ENCODE data around the gene STOX2.
"Not testable (repeated sequence)": the region's sequence is repeated elsewhere in the genome, so short reads cannot be mapped to it uniquely, and the experiment has no call there.

The STOX2 gene

GRCh38 chr4:184022679-184023383 lies 117.7 kb downstream of the STOX2 start:
- DNase-seq (ENCODE audit: low read depth) = no peak

GRCh38 chr4:184024637-184025036 lies 119.5 kb downstream of the STOX2 start:
- DNase-seq (ENCODE audit: low read depth) = no peak

GRCh38 chr4:184028561-184029374 lies 123.7 kb downstream of the STOX2 start:
- no peak for DNase-seq (ENCODE audit: low read depth)

- DNase-seq (ENCODE audit: low read depth) = no peak
Observed at GRCh38 chr4:184030036-184030435, 124.9 kb downstream of the STOX2 start.

GRCh38 chr4:184030764-184031163 lies 125.7 kb downstream of the STOX2 start:
- DNase-seq (ENCODE audit: low read depth) = no peak

GRCh38 chr4:184032091-184032490 lies 127.0 kb downstream of the STOX2 start:
- no peak for DNase-seq (ENCODE audit: low read depth)

- DNase-seq (ENCODE audit: low read depth) = no peak
Observed at GRCh38 chr4:184039963-184040383, 134.9 kb downstream of the STOX2 start.

- no peak for DNase-seq (ENCODE audit: low read depth)
Observed at GRCh38 chr4:184041156-184041555, 136.0 kb downstream of the STOX2 start.

GRCh38 chr4:184046148-184046547 lies 141.0 kb downstream of the STOX2 start:
- no peak for DNase-seq (ENCODE audit: low read depth)

- DNase-seq (ENCODE audit: low read depth) = not testable (repeated sequence)
Observed at GRCh38 chr4:184051262-184051661, 146.2 kb downstream of the STOX2 start.

- no peak for DNase-seq (ENCODE audit: low read depth)
Observed at GRCh38 chr4:184052616-184053015, 147.5 kb downstream of the STOX2 start.

GRCh38 chr4:184053434-184053833 lies 148.3 kb downstream of the STOX2 start:
- DNase-seq (ENCODE audit: low read depth) = no peak

GRCh38 chr4:184056877-184057276 lies 151.8 kb downstream of the STOX2 start:
- no peak for DNase-seq (ENCODE audit: low read depth)

GRCh38 chr4:184058026-184058425 lies 152.9 kb downstream of the STOX2 start:
- DNase-seq (ENCODE audit: low read depth) = no peak

- DNase-seq (ENCODE audit: low read depth) = no peak
Observed at GRCh38 chr4:184059099-184059498, 154.0 kb downstream of the STOX2 start.

GRCh38 chr4:184061582-184061981 lies 156.5 kb downstream of the STOX2 start:
- no peak for DNase-seq (ENCODE audit: low read depth)

GRCh38 chr4:184062769-184063168 lies 157.7 kb downstream of the STOX2 start:
- DNase-seq (ENCODE audit: low read depth) = no peak

GRCh38 chr4:184064877-184065276 lies 159.8 kb downstream of the STOX2 start:
- no peak for DNase-seq (ENCODE audit: low read depth)

GRCh38 chr4:184066584-184067300 lies 161.6 kb downstream of the STOX2 start:
- no peak for DNase-seq (ENCODE audit: low read depth)

- no peak for DNase-seq (ENCODE audit: low read depth)
Observed at GRCh38 chr4:184067931-184068554, 162.9 kb downstream of the STOX2 start.
